ENCODE results near the gene PIKFYVE. TPM values are rescaled to one million over a fixed set of nuclear protein-coding genes. Genes with fewer than 3 reads are reported as not detected.

PIKFYVE gene
- total and polyA plus RNA-seq, 9 donors, result 6.9 to 29.8 (median 21.9) TPM

DNA sequence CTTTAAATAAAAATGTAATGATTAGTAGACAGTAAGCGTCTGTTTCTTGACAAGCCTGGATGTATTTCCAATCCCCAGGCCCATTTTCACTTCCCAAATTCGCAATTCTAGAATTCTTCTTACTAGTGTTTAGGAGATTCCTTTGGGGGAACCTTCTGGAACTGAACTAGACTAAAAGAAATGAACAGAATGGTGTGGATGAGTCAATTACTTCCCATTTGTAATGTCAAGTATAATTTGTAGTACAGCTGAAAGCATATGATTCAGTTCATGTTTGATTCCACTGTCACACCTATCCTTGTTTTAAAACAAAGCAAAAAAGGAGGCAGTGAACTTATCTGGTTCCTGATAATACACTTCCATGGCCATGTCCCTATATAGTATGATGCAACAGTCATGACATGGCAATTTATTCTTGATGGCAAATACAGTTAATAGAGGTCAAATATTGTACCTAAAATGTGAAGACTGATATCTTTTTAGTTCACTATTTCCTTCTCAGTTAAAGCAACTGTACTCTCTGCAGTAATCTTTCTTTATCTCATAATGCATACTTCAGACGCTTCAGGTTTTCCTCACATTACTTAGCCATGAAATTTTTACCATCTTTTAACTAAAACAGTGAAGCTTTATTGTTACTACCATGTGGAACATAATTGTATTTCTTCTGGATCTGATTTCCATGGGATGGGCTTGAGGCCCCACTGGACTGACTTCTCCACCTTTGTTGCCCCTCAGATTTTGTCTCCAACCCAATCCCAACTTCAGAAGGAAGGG is 13.2 kb upstream of the PIKFYVE start:
- Histone ChIP-seq H3K4me1 (ENCODE audit: insufficient read depth) (peaks cover 4% of the 10 kb centered on the region), H3K27me3 (no peaks in the 10 kb centered on the region), H3K4me3 (no peak overlapping the region), H3K27ac (peak overlapping the region in 1 of 2 donors; percentile 49), H3K36me3 (no peaks in the 10 kb centered on the region), H3K9me3 (no peaks in the 10 kb centered on the region)
- DNase-seq, result no peak
- intact Hi-C loops (cut with DNase I), result loop anchor here in 2 of 4 donors (5.0 to 10.0 kb wide), 2 partner anchors 76 to 148 kb away; no protein-coding TSS in a partner anchor
- WGBS, 3 donors, result 74 to 75% (median 74%) methylated on average over 3 of the region's 3 CpGs
- TF ChIP-seq POLR2A (IDR thresholded peaks at IDR 0.05) (no peak), EP300 (IDR thresholded peaks at IDR 0.05) (no peak)
- TF ChIP-seq, protein P1, sequence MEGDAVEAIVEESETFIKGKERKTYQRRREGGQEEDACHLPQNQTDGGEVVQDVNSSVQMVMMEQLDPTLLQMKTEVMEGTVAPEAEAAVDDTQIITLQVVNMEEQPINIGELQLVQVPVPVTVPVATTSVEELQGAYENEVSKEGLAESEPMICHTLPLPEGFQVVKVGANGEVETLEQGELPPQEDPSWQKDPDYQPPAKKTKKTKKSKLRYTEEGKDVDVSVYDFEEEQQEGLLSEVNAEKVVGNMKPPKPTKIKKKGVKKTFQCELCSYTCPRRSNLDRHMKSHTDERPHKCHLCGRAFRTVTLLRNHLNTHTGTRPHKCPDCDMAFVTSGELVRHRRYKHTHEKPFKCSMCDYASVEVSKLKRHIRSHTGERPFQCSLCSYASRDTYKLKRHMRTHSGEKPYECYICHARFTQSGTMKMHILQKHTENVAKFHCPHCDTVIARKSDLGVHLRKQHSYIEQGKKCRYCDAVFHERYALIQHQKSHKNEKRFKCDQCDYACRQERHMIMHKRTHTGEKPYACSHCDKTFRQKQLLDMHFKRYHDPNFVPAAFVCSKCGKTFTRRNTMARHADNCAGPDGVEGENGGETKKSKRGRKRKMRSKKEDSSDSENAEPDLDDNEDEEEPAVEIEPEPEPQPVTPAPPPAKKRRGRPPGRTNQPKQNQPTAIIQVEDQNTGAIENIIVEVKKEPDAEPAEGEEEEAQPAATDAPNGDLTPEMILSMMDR (IDR thresholded peaks at IDR 0.05), result no peak

DNA sequence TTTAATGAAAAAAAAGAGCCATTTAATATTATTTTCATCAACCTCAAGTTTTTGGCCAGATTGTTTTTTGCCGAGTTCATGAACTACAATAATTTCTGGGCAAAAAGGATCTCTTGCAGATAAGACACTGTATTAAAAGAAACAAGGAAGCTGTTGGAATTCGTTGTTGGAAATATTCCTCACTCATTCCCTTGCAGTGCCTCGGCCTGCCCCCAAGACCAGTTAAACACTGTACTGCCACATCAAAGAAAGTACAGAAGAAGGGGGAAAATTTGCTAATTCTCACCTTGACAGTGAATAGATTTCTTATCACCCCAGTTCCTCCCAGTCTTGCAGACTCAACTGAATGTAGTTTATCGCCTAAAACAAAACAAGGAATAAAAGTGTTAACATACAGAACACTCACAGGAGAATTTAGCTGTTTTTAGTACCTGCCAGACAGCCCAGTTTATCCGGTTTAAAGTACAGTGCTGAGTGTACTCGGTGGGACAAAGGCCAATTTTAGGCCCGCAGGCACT is 12.4 kb upstream of the PIKFYVE start:
- H3K27ac ChIP-seq, result peak overlapping the region in 1 of 2 donors; percentile 49
- H3K9me3 ChIP-seq, result no peaks in the 10 kb centered on the region
- H3K36me3 ChIP-seq, result no peaks in the 10 kb centered on the region
- peak overlapping the region; percentile 87 for H3K4me3 ChIP-seq
- 1 to 2% (median 2%) methylated on average over 7 of the region's 7 CpGs for WGBS, 3 donors
- no peak for DNase-seq
- H3K4me1 ChIP-seq (ENCODE audit: insufficient read depth), result peaks cover 4% of the 10 kb centered on the region
- H3K27me3 ChIP-seq, result no peaks in the 10 kb centered on the region
- TF ChIP-seq EP300 (IDR thresholded peaks at IDR 0.05) (no peak), POLR2A (IDR thresholded peaks at IDR 0.05) (no peak)
- TF ChIP-seq, protein P1 (IDR thresholded peaks at IDR 0.05), result no peak
- intact Hi-C loops (cut with DNase I), result loop anchor here in 2 of 4 donors (5.0 to 10.0 kb wide), 2 partner anchors 76 to 149 kb away; no protein-coding TSS in a partner anchor

DNA sequence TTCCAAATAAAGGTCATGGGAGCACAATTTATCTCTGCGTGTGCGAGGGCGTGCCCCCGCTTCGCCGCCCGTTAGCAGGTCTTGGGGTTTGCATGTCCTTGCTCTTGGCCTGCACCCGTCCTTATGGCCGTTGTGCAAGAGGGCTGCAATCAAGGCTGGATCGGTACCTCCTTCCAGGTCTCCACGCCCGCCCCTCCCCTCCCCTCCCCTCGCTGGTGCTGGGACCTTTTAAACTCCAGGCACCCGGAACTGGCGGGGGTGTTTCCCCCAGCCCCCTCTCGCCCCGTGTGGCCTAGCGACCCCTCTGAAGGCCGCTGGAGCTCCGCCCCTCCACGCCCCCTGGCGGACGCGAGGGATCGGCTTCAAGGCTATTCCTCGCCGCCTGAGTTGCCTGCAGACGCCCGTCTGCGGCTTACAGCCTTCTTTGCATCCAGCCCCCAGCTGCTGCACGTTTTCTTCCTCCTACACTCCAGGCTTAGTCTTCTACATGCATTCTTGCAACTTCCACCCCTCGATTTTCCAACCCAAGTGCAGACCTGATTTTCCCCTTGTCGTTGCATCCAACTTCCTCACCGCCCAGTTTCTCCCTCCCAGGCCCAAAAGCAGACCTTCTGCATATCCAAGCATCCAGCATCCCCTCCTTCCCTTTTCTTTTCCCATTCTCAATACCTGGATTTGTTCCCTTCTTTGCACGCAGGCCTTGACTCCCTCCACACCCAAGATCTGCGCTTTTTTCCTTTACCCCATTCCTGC is 11.8 kb upstream of the PIKFYVE start:
- no peaks in the 10 kb centered on the region for H3K36me3 ChIP-seq
- peak; percentile 82 to 91 (median 88) for DNase-seq
- WGBS, 3 donors, result 0 to 1% (median 0%) methylated on average over 34 to 36 of the region's 36 CpGs
- H3K4me3 ChIP-seq, result peak overlapping the region; percentile 87
- intact Hi-C loops (cut with DNase I), result loop anchor here in 2 of 4 donors (5.0 to 10.0 kb wide), 2 partner anchors 77 to 149 kb away; no protein-coding TSS in a partner anchor
- TF ChIP-seq, protein P1 (IDR thresholded peaks at IDR 0.05), result peak; percentile 68 to 78 (median 74)
- TF ChIP-seq EP300 (IDR thresholded peaks at IDR 0.05), result no peak
- no peak for TF ChIP-seq POLR2A (IDR thresholded peaks at IDR 0.05)
- H3K4me1 ChIP-seq (ENCODE audit: insufficient read depth), result peaks cover 4% of the 10 kb centered on the region
- no peaks in the 10 kb centered on the region for H3K9me3 ChIP-seq
- H3K27me3 ChIP-seq, result no peaks in the 10 kb centered on the region
- peak overlapping the region in 1 of 2 donors; percentile 49 for H3K27ac ChIP-seq

DNA sequence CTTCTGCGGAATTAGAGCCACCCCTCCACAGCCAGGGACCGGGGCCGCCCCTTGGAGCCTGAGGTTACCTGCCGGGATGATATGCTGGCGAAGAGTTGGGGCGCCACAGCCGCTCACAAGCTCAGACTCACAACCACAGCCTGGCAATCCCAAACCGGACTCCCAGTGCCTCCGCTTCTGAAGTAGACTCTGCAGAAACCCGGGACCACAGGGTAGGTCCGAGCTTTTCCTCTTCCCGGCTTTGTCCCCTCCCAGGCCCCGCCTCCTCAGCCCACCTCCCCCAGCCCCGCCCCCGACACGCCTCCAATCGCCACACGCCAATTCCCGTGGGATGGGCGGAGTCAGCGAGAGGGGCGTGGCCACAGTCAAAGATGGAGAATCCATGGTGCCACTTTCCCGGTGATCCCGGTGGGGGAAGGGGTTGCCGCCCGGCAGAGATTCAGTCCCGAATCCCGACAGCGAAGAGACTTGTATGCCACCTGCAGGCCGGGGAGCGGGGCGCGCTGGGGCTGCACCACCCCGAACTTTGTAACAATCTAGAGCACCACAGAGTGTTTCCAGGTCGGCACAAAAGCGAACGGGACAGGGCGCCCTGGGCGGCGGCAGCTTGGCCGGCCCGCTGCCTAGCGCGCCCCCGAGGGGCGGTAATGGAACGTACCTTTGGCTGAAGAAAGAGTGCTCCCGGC is 11.0 kb upstream of the PIKFYVE start, which contains the start of gene IDH1:
Gene IDH1 (minus strand): TSS at position 201 of the 686 bp plus-strand sequence. CDS start 3,520 bp downstream, outside the sequence.
- Histone ChIP-seq H3K4me1 (ENCODE audit: insufficient read depth) (peaks cover 4% of the 10 kb centered on the region), H3K36me3 (no peaks in the 10 kb centered on the region), H3K4me3 (peak within 1 kb of the TSS; percentile 87), H3K9me3 (no peaks in the 10 kb centered on the region), H3K27ac (peak within 1 kb of the TSS; percentile 33 to 49), H3K27me3 (no peaks in the 10 kb centered on the region)
- TF ChIP-seq EP300 (IDR thresholded peaks at IDR 0.05) (no peak), POLR2A (IDR thresholded peaks at IDR 0.05) (no peak)
- TF ChIP-seq, protein P1 (IDR thresholded peaks at IDR 0.05), result peak in 2 of 3 donors; percentile 30 to 45
- intact Hi-C loops (cut with DNase I), result loop anchor here in 2 of 4 donors (5.0 to 10.0 kb wide), 2 partner anchors 78 to 150 kb away; no protein-coding TSS in a partner anchor
- 0 to 1% (median 1%) methylated on average over 22 to 48 of the region's 48 CpGs for WGBS, 3 donors
- DNase-seq, result peak; percentile 96 to 100 (median 99)

Data from ovary (tissue), 9 donors.